HG03103 (cell line): ENCODE measurements around the gene CFAP57.
"Not testable (repeated sequence)": the region's sequence is repeated elsewhere in the genome, so short reads cannot be mapped to it uniquely, and the experiment has no call there.

Experiments used
- ATAC-seq: cut with Tn5 transposase; IDR thresholded peaks from one replicate; pipeline ENCODE4 v1.9.1; 2021; ENCODE audit warnings: low read depth; ENCODE audit not compliant: unreplicated experiment

CFAP57 gene

GRCh38 chr1:43171876-43172526, at the start of gene CFAP57, which contains the start of gene EBNA1BP2:
TSS of gene CFAP57 (plus strand) at chr1:43172330. CDS start at chr1:43172754, 424 bp downstream.
TSS of gene EBNA1BP2 (minus strand) at chr1:43172290. CDS start at chr1:43172118, 172 bp downstream.
- ATAC-seq, result peak; percentile 79

- no peak for ATAC-seq
Observed at GRCh38 chr1:43123031-43123430, 49.1 kb upstream of the CFAP57 start.

- no peak for ATAC-seq
Observed at GRCh38 chr1:43128816-43129215, 43.3 kb upstream of the CFAP57 start.

- no peak for ATAC-seq
Observed at GRCh38 chr1:43129426-43129825, 42.7 kb upstream of the CFAP57 start.

- no peak for ATAC-seq
Observed at GRCh38 chr1:43134068-43134467, 38.1 kb upstream of the CFAP57 start.

GRCh38 chr1:43134640-43135039, 37.5 kb upstream of the CFAP57 start:
- ATAC-seq, result no peak

- no peak for ATAC-seq
Observed at GRCh38 chr1:43135857-43136781, 36.0 kb upstream of the CFAP57 start.

- ATAC-seq, result no peak
Observed at GRCh38 chr1:43137445-43138052, 34.6 kb upstream of the CFAP57 start.

GRCh38 chr1:43139295-43139694, 32.8 kb upstream of the CFAP57 start:
- not testable (repeated sequence) for ATAC-seq

- ATAC-seq, result no peak
Observed at GRCh38 chr1:43140010-43140409, 32.1 kb upstream of the CFAP57 start.

- ATAC-seq, result no peak
Observed at GRCh38 chr1:43140583-43140982, 31.5 kb upstream of the CFAP57 start.

- no peak for ATAC-seq
Observed at GRCh38 chr1:43143441-43143888, 28.7 kb upstream of the CFAP57 start.

GRCh38 chr1:43144237-43144636, 27.9 kb upstream of the CFAP57 start:
- no peak for ATAC-seq

GRCh38 chr1:43147625-43148327, 24.4 kb upstream of the CFAP57 start:
- ATAC-seq, result no peak

GRCh38 chr1:43149889-43150288, 22.2 kb upstream of the CFAP57 start:
- ATAC-seq, result no peak

GRCh38 chr1:43152866-43153265, 19.3 kb upstream of the CFAP57 start:
- no peak for ATAC-seq

GRCh38 chr1:43153443-43153842, 18.7 kb upstream of the CFAP57 start:
- no peak for ATAC-seq

- ATAC-seq, result no peak
Observed at GRCh38 chr1:43156026-43156425, 16.1 kb upstream of the CFAP57 start.

- no peak for ATAC-seq
Observed at GRCh38 chr1:43165162-43165561, 7.0 kb upstream of the CFAP57 start.

- ATAC-seq, result no peak
Observed at GRCh38 chr1:43165765-43166164, 6.4 kb upstream of the CFAP57 start.
